Smooth muscle cell of trachea (primary cell): Measurements from ENCODE around the gene RAMP1. TPM values are rescaled to one million over a fixed set of nuclear protein-coding genes. Genes with fewer than 3 reads are reported as not detected.

Experiments
- total RNA-seq: library from RNA; depleted of rRNA; stranded (reverse); fragments of >200 nt; gene quantifications from 2 replicates; pipeline ENCODE4 v1.2.1, GENCODE V29; 2014

The RAMP1 gene
- total RNA-seq = 0.58 and 2.6 TPM in 2 replicates

GRCh38 chr2:237859533-237860272 lies at the start of gene RAMP1:
TSS of gene RAMP1 (plus strand) at chr2:237859623. CDS start at chr2:237859676, 53 bp downstream.

Other genes starting within 250 kb of the RAMP1 start
- 82.0 and 92.2 TPM in 2 replicates for gene LRRFIP1, start 232.0 kb upstream of the RAMP1 start, total RNA-seq
- gene RBM44, start 60.8 kb upstream of the RAMP1 start, total RNA-seq = 0.17 and 0.58 TPM in 2 replicates
- 59.3 and 60.4 TPM in 2 replicates for gene UBE2F, start 107.4 kb downstream of the RAMP1 start, total RNA-seq
- gene SCLY, start 201.4 kb downstream of the RAMP1 start, total RNA-seq = 11.6 and 11.9 TPM in 2 replicates
- 2.3 and 9.8 TPM in 2 replicates for gene ESPNL, start 240.7 kb downstream of the RAMP1 start, total RNA-seq